ENCODE data around the gene ARF6.
"Not testable (repeated sequence)": the region's sequence is repeated elsewhere in the genome, so short reads cannot be mapped to it uniquely, and the experiment has no call there.

Gene ARF6

DNA sequence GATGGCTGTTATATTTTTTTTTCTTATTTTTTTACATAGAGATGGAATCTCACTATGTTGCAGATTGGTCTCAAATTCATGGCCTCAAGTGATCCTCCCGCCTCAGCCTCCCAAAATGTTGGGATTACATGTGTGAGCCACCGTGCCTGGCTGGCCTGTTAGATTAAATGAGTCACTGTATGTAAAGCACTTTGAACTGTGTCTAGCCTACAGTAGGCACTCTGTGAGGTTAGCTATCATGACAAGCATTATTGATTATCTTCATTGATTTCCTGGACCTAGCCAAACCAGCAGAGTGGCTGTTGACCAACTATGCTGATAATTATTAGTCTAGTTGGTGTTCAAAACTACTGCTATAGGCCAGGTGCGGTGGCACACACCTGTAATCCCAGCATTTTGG lies 42.6 kb downstream of the ARF6 start:
- H3K27me3 Mint-ChIP-seq (ENCODE audit: low read depth) = no peaks in the 10 kb centered on the region
- peaks cover 13% of the 10 kb centered on the region for H3K9me3 Mint-ChIP-seq
- peaks cover 13% of the 10 kb centered on the region for H3K4me1 Mint-ChIP-seq
- TF ChIP-seq, protein P1, sequence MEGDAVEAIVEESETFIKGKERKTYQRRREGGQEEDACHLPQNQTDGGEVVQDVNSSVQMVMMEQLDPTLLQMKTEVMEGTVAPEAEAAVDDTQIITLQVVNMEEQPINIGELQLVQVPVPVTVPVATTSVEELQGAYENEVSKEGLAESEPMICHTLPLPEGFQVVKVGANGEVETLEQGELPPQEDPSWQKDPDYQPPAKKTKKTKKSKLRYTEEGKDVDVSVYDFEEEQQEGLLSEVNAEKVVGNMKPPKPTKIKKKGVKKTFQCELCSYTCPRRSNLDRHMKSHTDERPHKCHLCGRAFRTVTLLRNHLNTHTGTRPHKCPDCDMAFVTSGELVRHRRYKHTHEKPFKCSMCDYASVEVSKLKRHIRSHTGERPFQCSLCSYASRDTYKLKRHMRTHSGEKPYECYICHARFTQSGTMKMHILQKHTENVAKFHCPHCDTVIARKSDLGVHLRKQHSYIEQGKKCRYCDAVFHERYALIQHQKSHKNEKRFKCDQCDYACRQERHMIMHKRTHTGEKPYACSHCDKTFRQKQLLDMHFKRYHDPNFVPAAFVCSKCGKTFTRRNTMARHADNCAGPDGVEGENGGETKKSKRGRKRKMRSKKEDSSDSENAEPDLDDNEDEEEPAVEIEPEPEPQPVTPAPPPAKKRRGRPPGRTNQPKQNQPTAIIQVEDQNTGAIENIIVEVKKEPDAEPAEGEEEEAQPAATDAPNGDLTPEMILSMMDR (IDR thresholded peaks at IDR 0.05; ENCODE audit: unreplicated experiment in 3 of 3) = no peak
- H3K36me3 Mint-ChIP-seq (ENCODE audit: low read depth) = peaks cover 11% of the 10 kb centered on the region
- H3K4me3 Mint-ChIP-seq = no peak overlapping the region
- H3K27ac Mint-ChIP-seq = no peak overlapping the region

DNA sequence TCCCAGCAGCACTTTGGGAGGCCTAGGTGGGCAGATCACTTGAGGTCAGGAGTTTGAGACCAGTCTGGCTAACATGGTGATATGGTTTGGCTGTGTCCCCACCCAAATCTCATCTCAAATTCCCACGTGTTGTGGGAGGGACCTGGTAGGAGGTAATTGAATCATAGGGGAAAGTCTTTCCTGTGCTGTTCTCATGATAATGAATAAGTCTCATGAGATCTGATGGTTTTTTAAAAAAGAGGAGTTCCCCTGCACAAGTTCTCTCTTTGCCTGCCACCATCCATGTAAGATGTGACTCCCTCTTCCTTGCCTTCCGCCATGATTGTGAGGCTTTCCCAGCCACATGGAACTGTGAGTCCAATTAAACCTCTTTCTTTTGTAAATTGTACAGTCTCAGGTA lies 43.4 kb downstream of the ARF6 start:
- H3K27ac Mint-ChIP-seq = peak overlapping the region in 1 of 3 experiments; percentile 33
- not testable (repeated sequence) for H3K4me3 Mint-ChIP-seq; H3K27me3 Mint-ChIP-seq (ENCODE audit: low read depth)
- H3K9me3 Mint-ChIP-seq = peaks cover 13% of the 10 kb centered on the region
- peaks cover 11% of the 10 kb centered on the region for H3K36me3 Mint-ChIP-seq (ENCODE audit: low read depth)
- H3K4me1 Mint-ChIP-seq = peaks cover 18% of the 10 kb centered on the region

DNA sequence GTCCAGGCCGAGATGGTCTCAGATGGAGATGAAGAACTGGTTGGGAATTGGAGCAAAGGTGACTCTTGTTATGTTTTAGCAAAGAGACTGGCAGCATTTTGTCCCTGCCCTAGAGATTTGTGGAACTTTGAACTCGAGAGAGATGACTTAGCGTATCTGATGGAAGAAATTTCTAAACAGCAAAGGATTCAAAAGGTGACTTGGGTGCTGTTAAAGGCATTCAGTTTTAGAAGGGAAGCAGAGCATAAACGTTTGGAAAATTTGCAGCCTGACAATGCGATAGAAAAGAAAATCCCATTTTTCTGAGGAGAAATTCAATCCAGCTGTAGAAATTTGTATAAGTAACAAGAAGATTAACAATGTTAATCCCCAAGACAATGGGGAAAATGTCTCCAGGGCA lies 44.0 kb downstream of the ARF6 start:
- peaks cover 21% of the 10 kb centered on the region for H3K4me1 Mint-ChIP-seq
- H3K36me3 Mint-ChIP-seq (ENCODE audit: low read depth) = peaks cover 11% of the 10 kb centered on the region
- not testable (repeated sequence) for H3K4me3 Mint-ChIP-seq; H3K27me3 Mint-ChIP-seq (ENCODE audit: low read depth); H3K27ac Mint-ChIP-seq
- H3K9me3 Mint-ChIP-seq = peaks cover 13% of the 10 kb centered on the region

DNA sequence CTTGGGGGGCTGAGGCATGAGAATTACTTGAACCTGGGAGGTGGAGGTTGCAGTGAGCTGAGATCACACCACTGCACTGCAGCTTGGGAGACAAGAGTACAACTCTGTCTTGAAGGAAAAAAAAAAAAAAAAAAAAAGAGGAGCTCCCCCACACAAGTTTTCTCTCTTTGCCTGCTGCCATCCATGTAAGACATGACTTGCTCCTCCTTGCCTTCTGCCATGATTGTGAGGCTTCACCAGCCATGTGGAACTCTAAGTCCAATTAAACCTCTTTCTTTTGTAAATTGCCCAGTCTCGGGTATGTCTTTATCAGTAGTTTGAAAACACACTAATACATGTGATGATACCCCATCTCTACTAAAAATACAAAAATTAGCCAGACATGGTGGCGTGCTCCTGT lies 46.3 kb downstream of the ARF6 start:
- H3K27ac Mint-ChIP-seq = peak overlapping the region in 2 of 3 experiments; percentile 92 to 96
- peaks cover 29% of the 10 kb centered on the region for H3K4me1 Mint-ChIP-seq
- H3K4me3 Mint-ChIP-seq; H3K27me3 Mint-ChIP-seq (ENCODE audit: low read depth): not testable (repeated sequence)
- H3K36me3 Mint-ChIP-seq (ENCODE audit: low read depth) = peaks cover 11% of the 10 kb centered on the region
- peaks cover 13% of the 10 kb centered on the region for H3K9me3 Mint-ChIP-seq

DNA sequence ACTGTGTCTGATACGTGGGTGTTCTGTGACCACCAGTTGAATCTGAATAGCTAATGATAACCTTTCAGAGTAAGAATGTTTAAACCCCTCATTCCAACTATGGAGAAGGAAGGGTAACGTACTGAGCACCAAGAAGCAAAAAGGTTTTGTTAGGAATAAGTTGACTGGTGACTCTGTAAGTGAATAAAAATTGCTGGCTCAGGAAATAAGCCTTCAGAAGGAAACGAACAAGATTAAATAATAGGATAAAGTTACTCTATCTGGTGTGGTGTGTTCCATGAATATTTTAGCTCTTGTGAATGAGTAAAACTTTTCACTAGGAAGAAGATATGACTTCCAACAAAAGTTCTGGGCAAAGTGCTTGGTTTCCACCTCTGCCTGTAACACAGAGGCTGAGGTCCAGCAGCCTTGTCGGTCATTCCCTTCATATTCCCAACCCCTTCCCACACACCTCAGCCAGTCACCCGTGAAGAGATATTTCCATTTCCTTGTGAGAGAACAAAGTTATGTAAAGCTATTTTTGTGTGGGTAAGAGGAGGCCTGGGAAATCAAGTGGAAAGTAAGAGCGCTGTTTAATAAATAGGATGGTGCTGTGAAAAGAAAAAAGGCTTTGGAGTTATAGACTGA lies 47.1 kb downstream of the ARF6 start:
- TF ChIP-seq, protein P1 (IDR thresholded peaks at IDR 0.05; ENCODE audit: unreplicated experiment in 3 of 3) = no peak
- H3K4me3 Mint-ChIP-seq = no peak overlapping the region
- H3K27ac Mint-ChIP-seq = peak overlapping the region; percentile 85 to 96 (median 92)
- H3K4me1 Mint-ChIP-seq = peaks cover 24% of the 10 kb centered on the region
- H3K9me3 Mint-ChIP-seq = peaks cover 13% of the 10 kb centered on the region
- H3K27me3 Mint-ChIP-seq (ENCODE audit: low read depth) = no peaks in the 10 kb centered on the region
- H3K36me3 Mint-ChIP-seq (ENCODE audit: low read depth) = peaks cover 11% of the 10 kb centered on the region

DNA sequence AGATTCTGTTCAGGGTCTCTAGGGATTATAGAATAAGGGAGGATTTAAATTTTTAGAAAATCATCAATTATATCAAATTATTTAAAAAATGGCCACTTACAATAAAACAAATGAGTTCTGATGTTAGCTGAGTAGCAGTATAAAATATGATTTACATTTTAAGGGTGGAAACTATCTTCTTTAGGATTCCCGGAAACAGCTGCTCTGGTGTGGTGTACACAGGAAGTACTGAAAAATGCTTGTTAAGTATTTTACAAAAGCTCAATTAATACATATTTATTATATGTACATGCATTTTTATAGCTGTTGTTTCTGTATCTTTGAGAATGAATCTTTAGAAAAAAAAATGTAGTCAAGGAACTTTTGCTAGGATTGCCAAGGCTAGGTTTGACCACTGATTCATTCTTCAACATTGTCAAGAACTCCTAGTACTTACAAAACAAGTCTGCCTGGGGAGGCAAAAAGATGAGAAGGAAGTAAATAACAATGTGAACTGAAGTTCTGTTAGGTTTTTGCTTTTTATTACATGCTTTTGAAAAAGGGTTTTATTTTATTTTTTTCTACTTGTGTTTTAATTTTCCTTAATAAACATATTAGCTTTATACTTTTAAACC lies 48.0 kb downstream of the ARF6 start:
- Mint-ChIP-seq H3K36me3 (ENCODE audit: low read depth) (peaks cover 11% of the 10 kb centered on the region), H3K27ac (peak overlapping the region; percentile 85 to 96 (median 92)), H3K27me3 (ENCODE audit: low read depth) (no peaks in the 10 kb centered on the region), H3K4me1 (peaks cover 31% of the 10 kb centered on the region), H3K9me3 (peaks cover 13% of the 10 kb centered on the region), H3K4me3 (no peak overlapping the region)
- TF ChIP-seq, protein P1 (IDR thresholded peaks at IDR 0.05; ENCODE audit: unreplicated experiment in 3 of 3) = no peak

DNA sequence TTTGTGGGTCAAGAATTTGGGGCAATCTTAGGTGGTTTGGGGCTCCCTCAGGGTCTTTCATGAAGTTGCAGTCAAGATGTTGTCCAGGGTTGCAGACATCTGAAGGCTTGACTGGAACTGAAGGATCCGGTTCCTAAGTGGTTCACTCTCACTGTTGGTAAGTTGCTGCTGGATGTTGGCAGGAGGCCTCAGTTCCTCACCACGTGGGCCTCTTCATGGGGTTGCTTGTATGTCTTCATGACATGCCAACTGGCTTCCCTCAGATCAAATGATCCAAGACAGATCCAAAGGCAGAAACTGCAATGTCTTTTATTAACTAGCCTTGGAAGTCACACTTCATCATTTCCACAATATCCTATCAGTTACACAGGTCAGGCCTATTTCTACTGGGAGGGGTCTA lies 49.2 kb downstream of the ARF6 start:
- H3K4me1 Mint-ChIP-seq = peaks cover 41% of the 10 kb centered on the region
- H3K27me3 Mint-ChIP-seq (ENCODE audit: low read depth) = no peaks in the 10 kb centered on the region
- H3K27ac Mint-ChIP-seq = peak overlapping the region in 1 of 3 experiments; percentile 17
- H3K36me3 Mint-ChIP-seq (ENCODE audit: low read depth) = peaks cover 4% of the 10 kb centered on the region
- no peak overlapping the region for H3K4me3 Mint-ChIP-seq
- TF ChIP-seq, protein P1 (IDR thresholded peaks at IDR 0.05; ENCODE audit: unreplicated experiment in 3 of 3) = no peak
- H3K9me3 Mint-ChIP-seq = peaks cover 7% of the 10 kb centered on the region
